Measurements from ENCODE around the gene DAAM2. TPM values are rescaled to one million over a fixed set of nuclear protein-coding genes. Genes with fewer than 3 reads are reported as not detected.

DAAM2 gene
- total and polyA plus RNA-seq, 2 of the 8 experiments (the other 6 are each of a cell fraction or from before 2014, with no cell fraction given), result 1.5 to 2.9 TPM

GRCh38 chr6:39914239-39914638, 122.1 kb downstream of the DAAM2 start:
- no peak overlapping the region for H4K5ac ChIP-seq (ENCODE audit: insufficient read length, low read depth, low read length)
- peaks cover 0 to 2% (median 0%) of the 10 kb centered on the region in 4 experiments; a peak in 1 of 7 replicates for H3K4me1 ChIP-seq (replicated peaks in 1 of 4; ENCODE audit: control insufficient read depth in 3 of 4, insufficient read depth in 4 of 4, low read length in 3 of 4)
- no peak overlapping the region for H3K4me2 ChIP-seq (ENCODE audit: insufficient read depth in 1 of 2, low read depth in 2 of 2, low read length in 2 of 2)
- no peak overlapping the region for H3K27ac ChIP-seq (ENCODE audit: low read depth, low read length)
- no peak overlapping the region for H3K9ac ChIP-seq (replicated peaks in 1 of 4; ENCODE audit: extremely low read depth in 1 of 4, low read depth in 3 of 4, low read length in 3 of 4)
- H2BK20ac ChIP-seq (ENCODE audit: low read length), result no peak overlapping the region
- H4K91ac ChIP-seq (replicated peaks; ENCODE audit: insufficient read length, low read length), result no peak overlapping the region
- no peaks in the 10 kb centered on the region for H3K79me2 ChIP-seq (ENCODE audit: control insufficient read depth in 1 of 2, insufficient read depth in 2 of 2, low read length in 2 of 2)
- POLR2A ChIA-PET (ENCODE audit: partially characterized antibody), result no interaction called here
- no peak overlapping the region for H3K18ac ChIP-seq (ENCODE audit: extremely low read depth, low read length)
- H3K4ac ChIP-seq (replicated peaks; ENCODE audit: insufficient read length, low read depth, low read length), result no peak overlapping the region
- no peaks in the 10 kb centered on the region for H3K9me3 ChIP-seq (ENCODE audit: insufficient read depth in 2 of 2, low read depth in 1 of 2, low read length in 1 of 2)
- H2AK5ac ChIP-seq (ENCODE audit: low read depth, low read length), result no peak overlapping the region
- no peak overlapping the region for H3K56ac ChIP-seq (replicated peaks; ENCODE audit: insufficient read length, low read depth, low read length)
- no peak for FAIRE-seq
- H3K36me3 ChIP-seq (ENCODE audit: control insufficient read depth in 2 of 4, insufficient read depth in 4 of 4, low read length in 3 of 4), result peaks cover 0 to 8% (median 3%) of the 10 kb centered on the region in 4 experiments; a peak in 4 of 8 replicates
- no peak overlapping the region for H2BK12ac ChIP-seq (ENCODE audit: low read depth, low read length)
- H3K23ac ChIP-seq (ENCODE audit: insufficient read length), result no peak overlapping the region
- no peak overlapping the region for H3K14ac ChIP-seq (ENCODE audit: insufficient read length)
- H2BK5ac ChIP-seq (ENCODE audit: low read depth, low read length), result no peak overlapping the region
- no peak overlapping the region for H4K8ac ChIP-seq (ENCODE audit: extremely low read depth, insufficient read depth, low read length)
- no peaks in the 10 kb centered on the region for H3K23me2 ChIP-seq (ENCODE audit: low read depth, low read length)
- no peak overlapping the region for H2BK120ac ChIP-seq (replicated peaks; ENCODE audit: low read depth, low read length)
- no peak for DNase-seq (ENCODE audit: low read depth in 1 of 2, low spot score in 2 of 2)
- H3K27me3 ChIP-seq (replicated peaks in 1 of 4; ENCODE audit: control insufficient read depth in 3 of 4, extremely low read depth in 1 of 4, insufficient read depth in 3 of 4, low read length in 3 of 4), result no peaks in the 10 kb centered on the region
- CTCF ChIA-PET (ENCODE audit: partially characterized antibody), result interaction anchor here (1.5 kb wide), 1 partner anchor 8 kb away, joined by 4 read pairs; no protein-coding TSS in a partner anchor
- H2AFZ ChIP-seq (ENCODE audit: low read length), result no peak overlapping the region
- H4K20me1 ChIP-seq (replicated peaks in 1 of 2; ENCODE audit: control insufficient read depth in 1 of 2, insufficient read depth in 2 of 2, low read length in 2 of 2), result no peaks in the 10 kb centered on the region
- no peak overlapping the region for H3K4me3 ChIP-seq (ENCODE audit: extremely low read depth in 1 of 4, insufficient read depth in 2 of 4, low read depth in 3 of 4, low read length in 4 of 4)
- 98% methylated on average over 3 of the region's 3 CpGs; no CpG with 5 or more reads in 1 of the 2 experiments for WGBS, 2 experiments (ENCODE audit: extremely low coverage in 1 of 2, insufficient coverage in 1 of 2, insufficient read length in 1 of 2, insufficient replicate concordance in 2 of 2, low coverage in 1 of 2, low lambda C conversion rate in 2 of 2, missing lambda C conversion rate in 1 of 2)
- H3K79me1 ChIP-seq (ENCODE audit: low read depth, low read length), result no peaks in the 10 kb centered on the region
- H2BK15ac ChIP-seq (ENCODE audit: low read length), result no peak overlapping the region
- TF ChIP-seq POU5F1 (IDR thresholded peaks at IDR 0.05; ENCODE audit: low read depth, low read length), result no peak
- TF ChIP-seq EP300 (IDR thresholded peaks at IDR 0.05; ENCODE audit: borderline replicate concordance in 1 of 2, low read depth in 2 of 2, low read length in 2 of 2), result no peak
- TF ChIP-seq KDM5A (IDR thresholded peaks at IDR 0.05; ENCODE audit: low read length), result no peak
- TF ChIP-seq BRCA1 (IDR thresholded peaks at IDR 0.05; ENCODE audit: low read depth, low read length), result no peak
- TF ChIP-seq POLR2AphosphoS5 (IDR thresholded peaks at IDR 0.05; ENCODE audit: low read depth, low read length), result no peak
- no peak for TF ChIP-seq SP4 (IDR thresholded peaks at IDR 0.05; ENCODE audit: low read length)
- no peak for TF ChIP-seq HDAC2 (IDR thresholded peaks at IDR 0.05; ENCODE audit: borderline replicate concordance in 1 of 2, low read depth in 2 of 2, low read length in 2 of 2)
- TF ChIP-seq, protein P1, sequence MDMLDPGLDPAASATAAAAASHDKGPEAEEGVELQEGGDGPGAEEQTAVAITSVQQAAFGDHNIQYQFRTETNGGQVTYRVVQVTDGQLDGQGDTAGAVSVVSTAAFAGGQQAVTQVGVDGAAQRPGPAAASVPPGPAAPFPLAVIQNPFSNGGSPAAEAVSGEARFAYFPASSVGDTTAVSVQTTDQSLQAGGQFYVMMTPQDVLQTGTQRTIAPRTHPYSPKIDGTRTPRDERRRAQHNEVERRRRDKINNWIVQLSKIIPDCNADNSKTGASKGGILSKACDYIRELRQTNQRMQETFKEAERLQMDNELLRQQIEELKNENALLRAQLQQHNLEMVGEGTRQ (IDR thresholded peaks at IDR 0.05; ENCODE audit: low read length), result no peak
- TF ChIP-seq SIN3A (conservative IDR thresholded peaks at IDR 0.05 in 1 of 2, IDR thresholded peaks at IDR 0.05 in 1 of 2; ENCODE audit: low read depth in 1 of 2, low read length in 2 of 2), result no peak
- no peak for TF ChIP-seq CBX8 (IDR thresholded peaks at IDR 0.05; ENCODE audit: borderline replicate concordance, low read depth, low read length)
- no peak for TF ChIP-seq RBBP5 (IDR thresholded peaks at IDR 0.05; ENCODE audit: borderline replicate concordance, low read depth, low read length)
- TF ChIP-seq POLR2A (IDR thresholded peaks at IDR 0.05; ENCODE audit: control extremely low read depth in 1 of 2, low read depth in 2 of 2, low read length in 2 of 2), result no peak
- TF ChIP-seq CHD1 (IDR thresholded peaks at IDR 0.05; ENCODE audit: low read depth, low read length), result no peak
- TF ChIP-seq TEAD4 (IDR thresholded peaks at IDR 0.05; ENCODE audit: low read depth, low read length), result no peak
